GM12878 (cell line): ENCODE measurements around the gene NKAP. TPM values are rescaled to one million over a fixed set of nuclear protein-coding genes. Genes with fewer than 3 reads are reported as not detected.

Experiments
- ATAC-seq: fragments of 200-7000 bp; cut with Tn5 transposase; 3 replicates; pipeline ENCODE4 v1.9.1; 2020; ENCODE audit warnings: mild to moderate bottlenecking, moderate library complexity
- BruUV-seq: library from RNA; stranded (reverse); fragments of 400-500 nt; replicated peaks from 2 replicates; lab custom pipeline; 2021; lab: Mats Ljungman, UMichigan
- CTCF ChIA-PET: fragments of 300-600 bp; sonication (Branson Sonifier 250); formaldehyde crosslinking; extraction: SDS; loops from one replicate; lab custom pipeline; 2021; ENCODE audit warnings: inconsistent platforms; lab: Yijun Ruan, JAX
- POLR2A ChIA-PET: fragments of 350-600 bp; formaldehyde crosslinking; extraction: SDS; loops from one replicate; lab custom pipeline; 2021; ENCODE audit warnings: inconsistent platforms; lab: Charles Lee
- RAD21 ChIA-PET: fragments of 300-600 bp; sonication (Branson Sonifier 250); formaldehyde crosslinking; loops from one replicate; lab custom pipeline; 2023; ENCODE audit warnings: antibody characterized with exemption; ENCODE audit not compliant: unreplicated experiment; lab: Charles Lee
- SMC1A ChIA-PET: fragments of 300-600 bp; sonication (Branson Sonifier 250); formaldehyde crosslinking; loops from one replicate; lab custom pipeline; 2023; ENCODE audit not compliant: unreplicated experiment, uncharacterized antibody; lab: Charles Lee
- DNase-seq: peaks from one replicate; pipeline ENCODE4 v3.0.0-alpha.2; 2011; ENCODE audit warnings: low read depth, low spot score
- FAIRE-seq: peaks from 3 replicates; lab custom pipeline; 2011; peaks lifted over from hg19 to GRCh38; lab: Jason Lieb, UNC
- H2AFZ ChIP-seq: 2 replicates; pipeline ENCODE4 v1.6.0; 2011; ENCODE audit warnings: low read depth, low read length, control low read depth; ENCODE audit not compliant: control insufficient read depth
- H3K27ac ChIP-seq: 2 replicates; pipeline ENCODE4 v1.5.1; 2011; ENCODE audit warnings: control low read depth; ENCODE audit not compliant: control insufficient read depth, insufficient read depth
- H3K27me3 ChIP-seq, 2 experiments: replicated peaks in 1 of 2; 2 replicates each; pipeline versions ENCODE4 v1.6.0 to v1.6.1; 2011; ENCODE audit warnings: low read length in 1 of 2; ENCODE audit not compliant: control insufficient read depth in 2 of 2, insufficient read depth in 2 of 2
- H3K36me3 ChIP-seq, 2 experiments: 2 replicates each; pipeline ENCODE4 v1.5.1; 2011; ENCODE audit warnings: low read length in 1 of 2; ENCODE audit not compliant: control insufficient read depth in 2 of 2, insufficient read depth in 2 of 2
- H3K4me1 ChIP-seq: 2 replicates; pipeline ENCODE4 v1.6.1; 2011; ENCODE audit warnings: mild to moderate bottlenecking, low read length, moderate library complexity, mixed read lengths; ENCODE audit not compliant: control insufficient read depth, insufficient read depth
- H3K4me2 ChIP-seq: 2 replicates; pipeline ENCODE4 v1.6.0; 2011; ENCODE audit warnings: control low read depth; ENCODE audit not compliant: control insufficient read depth, insufficient read depth
- H3K4me3 ChIP-seq: fragments of 200-600 bp; sonication (generic); 2 replicates; pipeline ENCODE4 v1.5.1; 2016
- H3K79me2 ChIP-seq: 2 replicates; pipeline ENCODE4 v1.6.0; 2011; ENCODE audit warnings: low read length; ENCODE audit not compliant: control insufficient read depth, insufficient read depth
- H3K9ac ChIP-seq: 2 replicates; pipeline ENCODE4 v1.8.0; 2011; ENCODE audit warnings: low read length, control low read depth, mixed read lengths; ENCODE audit not compliant: control insufficient read depth, insufficient read depth
- H3K9me3 ChIP-seq: replicated peaks from 3 replicates; pipeline ENCODE4 v1.5.1; 2011; ENCODE audit warnings: mild to moderate bottlenecking, low read length; ENCODE audit not compliant: control insufficient read depth, insufficient read depth
- H4K20me1 ChIP-seq: 2 replicates; pipeline ENCODE4 v1.6.0; 2011; ENCODE audit not compliant: control insufficient read depth, insufficient read depth
- CHD2 ChIP-seq: IDR thresholded peaks from 2 replicates; pipeline ENCODE4 v1.6.1; 2011; ENCODE audit warnings: low read depth, low read length, improper control_type of control experiment, borderline replicate concordance
- IKZF2 ChIP-seq, 2 experiments: fragments of 450-650 bp; IDR thresholded peaks; 2 replicates each; pipeline ENCODE4 v1.6.1; 2017; ENCODE audit warnings: mild to moderate bottlenecking in 2 of 2, moderate library complexity in 2 of 2
- NBN ChIP-seq: fragments of 450-650 bp; IDR thresholded peaks from 2 replicates; pipeline ENCODE4 v1.6.1; 2016
- RUNX3 ChIP-seq: IDR thresholded peaks from 2 replicates; pipeline ENCODE4 v1.6.1; 2012; ENCODE audit warnings: low read length, inconsistent platforms
- SMARCA5 ChIP-seq: fragments of 450-650 bp; IDR thresholded peaks from 2 replicates; pipeline ENCODE4 v1.6.1; 2017; ENCODE audit warnings: mild to moderate bottlenecking
- WGBS: methylation state at CpG from one replicate; pipeline ENCODE4 v1.1.6; 2016; ENCODE audit warnings: low lambda C conversion rate; ENCODE audit not compliant: insufficient replicate concordance, insufficient coverage; ENCODE audit errors: missing lambda C conversion rate; 5-methylcytosine and 5-hydroxymethylcytosine counted together
- in situ Hi-C: fragments of 300-500 bp; cut with MboI; formaldehyde crosslinking; loops from 9 replicates; pipeline ENCODE4 v1.14.3; 2018; ENCODE audit warnings: mixed read lengths
- intact Hi-C: fragments of 100-400 bp; cut with micrococcal nuclease; formaldehyde crosslinking; loops from one replicate; pipeline ENCODE4 v1.14.2; 2022; ENCODE audit not compliant: unreplicated experiment
- polyA plus RNA-seq, 11 experiments: library from polyadenylated mRNA; depleted of rRNA in 4 of 11; unstranded in 6 of 11; stranded (reverse) in 5 of 11; fragments of >200 nt; fragmentation: Nextera tagmentation in 4 of 11; fragmentation: Illumina TruSeq in 1 of 11; extraction: Ambion mirVana in 4 of 11; extraction: Trizol in 1 of 11; gene quantifications; 1 replicate in 1 of 11; 2 replicates in 10 of 11; pipeline versions ENCODE4 v1.2.1 to v1.2.3, GENCODE V29; 2011 to 2016; ENCODE audit warnings: inconsistent platforms in 2 of 11, missing spikeins in 2 of 11, low read depth in 1 of 11
- total RNA-seq, 4 experiments: library from RNA; depleted of rRNA in 3 of 4; stranded (reverse); fragments of >200 nt in 3 of 4; fragmentation: Illumina TruSeq in 1 of 4; extraction: Trizol in 1 of 4; gene quantifications; 2 replicates each; pipeline versions ENCODE4 v1.2.1 to v1.2.3, GENCODE V29; 2013 to 2021
- TF ChIP-seq, protein P1 (sequence below): fragments of 450-650 bp; IDR thresholded peaks from 2 replicates; pipeline ENCODE4 v1.6.1; 2016; ENCODE audit warnings: mild to moderate bottlenecking

Gene NKAP
- total and polyA plus RNA-seq, 10 of the 15 experiments (the other 5 are each of a cell fraction or from before 2014, with no cell fraction given): 2.4 to 6.9 (median 5.3) TPM

DNA sequence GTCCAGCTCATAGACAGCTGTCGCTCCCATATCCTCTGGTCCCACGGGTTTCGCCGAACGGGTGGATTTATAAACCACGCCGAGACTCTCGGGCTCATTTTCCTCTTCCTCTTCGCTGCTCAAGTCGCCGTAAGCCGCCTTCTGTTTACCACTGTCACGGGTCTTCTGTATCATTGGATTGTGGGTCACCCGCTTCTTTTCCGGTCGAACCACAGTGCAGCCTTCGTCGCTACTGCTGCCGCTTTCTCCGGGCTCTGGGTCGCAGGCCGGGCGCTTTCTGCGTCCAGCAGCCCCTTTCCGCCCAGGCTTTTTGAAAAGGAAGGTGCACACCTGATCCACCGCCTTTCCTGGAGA lies 72.3 kb downstream of the NKAP start:
- H3K9me3 ChIP-seq: no peaks in the 10 kb centered on the region
- WGBS: 30% methylated on average over 26 of the region's 26 CpGs
- TSS peak; percentile 94 for BruUV-seq
- CTCF ChIA-PET: interaction anchor here (1.1 to 2.2 kb wide), 5 partner anchors 11 to 172 kb away, joined by 3 to 7 read pairs (median 5); partner anchors contain the start of genes RPL39 and UPF3B
- H3K4me1 ChIP-seq: no peaks in the 10 kb centered on the region
- peak overlapping the region; percentile 95 for H3K9ac ChIP-seq
- H3K79me2 ChIP-seq: peaks cover 39% of the 10 kb centered on the region
- POLR2A ChIA-PET: interaction anchor here (0.8 to 2.6 kb wide), 9 partner anchors 12 to 371 kb away, joined by 3 to 19 read pairs (median 4); partner anchors contain the start of genes RPL39 and UPF3B
- H3K4me3 ChIP-seq: peak overlapping the region; percentile 68
- H2AFZ ChIP-seq: no peak overlapping the region; the same call in 1 of the 2 replicates
- no peaks in the 10 kb centered on the region for H4K20me1 ChIP-seq
- in situ Hi-C loops (no loop called here), intact Hi-C loops (loop anchor here (2.0 kb wide), 1 partner anchor 18 kb away; the partner anchor contains the start of gene UPF3B)
- SMC1A ChIA-PET: interaction anchor here (1.1 to 2.8 kb wide), 5 partner anchors 17 to 80 kb away, joined by 3 to 18 read pairs (median 5); partner anchors contain the start of genes RPL39 and UPF3B
- H3K4me2 ChIP-seq: no peak overlapping the region
- ATAC-seq (peak; percentile 56), FAIRE-seq (no peak), DNase-seq (no peak)
- H3K27ac ChIP-seq: peak overlapping the region; percentile 67
- RAD21 ChIA-PET: interaction anchor here (0.9 to 2.8 kb wide), 6 partner anchors 18 to 342 kb away, joined by 3 to 21 read pairs (median 4); partner anchors contain the start of genes RPL39, SOWAHD and UPF3B
- H3K27me3 ChIP-seq: no peaks in the 10 kb centered on the region
- no peak for TF ChIP-seq SMARCA5
- TF ChIP-seq NBN: 0 out of 2 replicates have a peak, but pooled peaks have one; percentile 12
- TF ChIP-seq CHD2: 0 out of 2 replicates have a peak, but pooled peaks have one; percentile 27
- TF ChIP-seq, protein P1, sequence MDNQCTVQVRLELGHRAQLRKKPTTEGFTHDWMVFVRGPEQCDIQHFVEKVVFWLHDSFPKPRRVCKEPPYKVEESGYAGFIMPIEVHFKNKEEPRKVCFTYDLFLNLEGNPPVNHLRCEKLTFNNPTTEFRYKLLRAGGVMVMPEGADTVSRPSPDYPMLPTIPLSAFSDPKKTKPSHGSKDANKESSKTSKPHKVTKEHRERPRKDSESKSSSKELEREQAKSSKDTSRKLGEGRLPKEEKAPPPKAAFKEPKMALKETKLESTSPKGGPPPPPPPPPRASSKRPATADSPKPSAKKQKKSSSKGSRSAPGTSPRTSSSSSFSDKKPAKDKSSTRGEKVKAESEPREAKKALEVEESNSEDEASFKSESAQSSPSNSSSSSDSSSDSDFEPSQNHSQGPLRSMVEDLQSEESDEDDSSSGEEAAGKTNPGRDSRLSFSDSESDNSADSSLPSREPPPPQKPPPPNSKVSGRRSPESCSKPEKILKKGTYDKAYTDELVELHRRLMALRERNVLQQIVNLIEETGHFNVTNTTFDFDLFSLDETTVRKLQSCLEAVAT: no peak; the same call in 1 of the 2 replicates
- TF ChIP-seq RUNX3: peak; percentile 1; the same call in 1 of the 2 replicates
- 0 out of 4 replicates have a peak, but pooled peaks of 1 of the 2 experiments have one; percentile 21 for TF ChIP-seq IKZF2 (IDR thresholded peaks at IDR 0.05)
- H3K36me3 ChIP-seq: no peaks in the 10 kb centered on the region; a peak in 1 of 4 replicates

Other genes with a start within 250 kb of the NKAP start
Only the 7 nearest of the 9 such genes appear.
- 1,792 and 2,082 TPM in 2 replicates for gene RPL39, start 152.1 kb downstream of the NKAP start, total RNA-seq (2014; rRNA removed)
- 3,753 and 4,112 TPM in 2 replicates for gene RPL39, start 152.1 kb downstream of the NKAP start, total RNA-seq (2014; rRNA removed; fragmentation: Illumina TruSeq; extraction: Trizol)
- gene RPL39, start 152.1 kb downstream of the NKAP start, total RNA-seq (2021): 2,274 and 2,439 TPM in 2 replicates
- 4,235 and 5,931 TPM in 2 replicates for gene RPL39, start 152.1 kb downstream of the NKAP start, polyA plus RNA-seq (2011; rRNA removed)
- 6,541 and 7,422 TPM in 2 replicates for gene RPL39, start 152.1 kb downstream of the NKAP start, polyA plus RNA-seq (2014; fragmentation: Illumina TruSeq; extraction: Trizol)
- gene RPL39, start 152.1 kb downstream of the NKAP start, polyA plus RNA-seq (2014; fragmentation: Nextera tagmentation; extraction: Ambion mirVana): 1,000 to 10,000 TPM; 4,146 to 5,350 TPM
- gene RPL39, start 152.1 kb downstream of the NKAP start, polyA plus RNA-seq (2014; rRNA removed): 2,881 and 3,581 TPM in 2 replicates
- 1,000 to 10,000 TPM; 1,812 to 1,889 TPM for gene RPL39, start 152.1 kb downstream of the NKAP start, polyA plus RNA-seq (2016; fragmentation: Nextera tagmentation; extraction: Ambion mirVana)
- 5.7 and 7.2 TPM in 2 replicates for gene UPF3B, start 90.8 kb downstream of the NKAP start, total RNA-seq (2014; rRNA removed)
- 15.0 and 16.5 TPM in 2 replicates for gene UPF3B, start 90.8 kb downstream of the NKAP start, total RNA-seq (2014; rRNA removed; fragmentation: Illumina TruSeq; extraction: Trizol)
- 12.3 and 14.4 TPM in 2 replicates for gene UPF3B, start 90.8 kb downstream of the NKAP start, total RNA-seq (2021)
- 24.8 and 38.7 TPM in 2 replicates for gene UPF3B, start 90.8 kb downstream of the NKAP start, polyA plus RNA-seq (2011; rRNA removed)
- 35.3 and 44.1 TPM in 2 replicates for gene UPF3B, start 90.8 kb downstream of the NKAP start, polyA plus RNA-seq (2014; fragmentation: Illumina TruSeq; extraction: Trizol)
- gene UPF3B, start 90.8 kb downstream of the NKAP start, polyA plus RNA-seq (2014; fragmentation: Nextera tagmentation; extraction: Ambion mirVana): 10 to 100 TPM; 24.6 to 27.0 TPM
- 14.6 and 17.4 TPM in 2 replicates for gene UPF3B, start 90.8 kb downstream of the NKAP start, polyA plus RNA-seq (2014; rRNA removed)
- gene UPF3B, start 90.8 kb downstream of the NKAP start, polyA plus RNA-seq (2016; fragmentation: Nextera tagmentation; extraction: Ambion mirVana): 10 to 100 TPM; 22.1 to 22.2 TPM
- 20.6 and 22.3 TPM in 2 replicates for gene RNF113A, start 72.0 kb downstream of the NKAP start, total RNA-seq (2014; rRNA removed)
- 19.8 and 22.5 TPM in 2 replicates for gene RNF113A, start 72.0 kb downstream of the NKAP start, total RNA-seq (2014; rRNA removed; fragmentation: Illumina TruSeq; extraction: Trizol)
- gene RNF113A, start 72.0 kb downstream of the NKAP start, total RNA-seq (2021): 21.9 and 22.0 TPM in 2 replicates
- gene RNF113A, start 72.0 kb downstream of the NKAP start, polyA plus RNA-seq (2011; rRNA removed): 24.9 and 30.5 TPM in 2 replicates
- 15.1 and 23.6 TPM in 2 replicates for gene RNF113A, start 72.0 kb downstream of the NKAP start, polyA plus RNA-seq (2014; fragmentation: Illumina TruSeq; extraction: Trizol)
- 10 to 100 TPM; 22.7 to 23.1 TPM for gene RNF113A, start 72.0 kb downstream of the NKAP start, polyA plus RNA-seq (2014; fragmentation: Nextera tagmentation; extraction: Ambion mirVana)
- gene RNF113A, start 72.0 kb downstream of the NKAP start, polyA plus RNA-seq (2014; rRNA removed): 25.5 and 26.8 TPM in 2 replicates
- gene RNF113A, start 72.0 kb downstream of the NKAP start, polyA plus RNA-seq (2016; fragmentation: Nextera tagmentation; extraction: Ambion mirVana): 10 to 100 TPM; 32.2 to 33.1 TPM
- gene NDUFA1, start 71.9 kb downstream of the NKAP start, total RNA-seq (2014; rRNA removed): 114 and 143 TPM in 2 replicates
- gene NDUFA1, start 71.9 kb downstream of the NKAP start, total RNA-seq (2014; rRNA removed; fragmentation: Illumina TruSeq; extraction: Trizol): 244 and 255 TPM in 2 replicates
- 113 and 119 TPM in 2 replicates for gene NDUFA1, start 71.9 kb downstream of the NKAP start, total RNA-seq (2021)
- gene NDUFA1, start 71.9 kb downstream of the NKAP start, polyA plus RNA-seq (2011; rRNA removed): 369 and 506 TPM in 2 replicates
- 109 and 116 TPM in 2 replicates for gene NDUFA1, start 71.9 kb downstream of the NKAP start, polyA plus RNA-seq (2014; fragmentation: Illumina TruSeq; extraction: Trizol)
- 1,000 to 10,000 TPM in 1 of 2 experiments, 100 to 1,000 TPM in 1; 999 to 1,113 TPM for gene NDUFA1, start 71.9 kb downstream of the NKAP start, polyA plus RNA-seq (2014; fragmentation: Nextera tagmentation; extraction: Ambion mirVana)
- gene NDUFA1, start 71.9 kb downstream of the NKAP start, polyA plus RNA-seq (2014; rRNA removed): 205 and 215 TPM in 2 replicates
- gene NDUFA1, start 71.9 kb downstream of the NKAP start, polyA plus RNA-seq (2016; fragmentation: Nextera tagmentation; extraction: Ambion mirVana): 100 to 1,000 TPM; 444 to 509 TPM
- not detected in 2 replicates for gene AKAP14, start 47.9 kb downstream of the NKAP start, total RNA-seq (2014; rRNA removed)
- not detected in 2 replicates for gene AKAP14, start 47.9 kb downstream of the NKAP start, total RNA-seq (2014; rRNA removed; fragmentation: Illumina TruSeq; extraction: Trizol)
- gene AKAP14, start 47.9 kb downstream of the NKAP start, total RNA-seq (2021): not detected in 2 replicates
- not detected in 2 replicates for gene AKAP14, start 47.9 kb downstream of the NKAP start, polyA plus RNA-seq (2011; rRNA removed)
- not detected in 2 replicates for gene AKAP14, start 47.9 kb downstream of the NKAP start, polyA plus RNA-seq (2014; fragmentation: Illumina TruSeq; extraction: Trizol)
- gene AKAP14, start 47.9 kb downstream of the NKAP start, polyA plus RNA-seq (2014; fragmentation: Nextera tagmentation; extraction: Ambion mirVana): not detected
- gene AKAP14, start 47.9 kb downstream of the NKAP start, polyA plus RNA-seq (2014; rRNA removed): not detected in 2 replicates
- not detected for gene AKAP14, start 47.9 kb downstream of the NKAP start, polyA plus RNA-seq (2016; fragmentation: Nextera tagmentation; extraction: Ambion mirVana)
- not detected in 2 replicates for gene RHOXF2B, start 133.9 kb upstream of the NKAP start, total RNA-seq (2014; rRNA removed)
- not detected in 2 replicates for gene RHOXF2B, start 133.9 kb upstream of the NKAP start, total RNA-seq (2014; rRNA removed; fragmentation: Illumina TruSeq; extraction: Trizol)
- 0.08 TPM in 1 of 2 replicates, not detected in the other for gene RHOXF2B, start 133.9 kb upstream of the NKAP start, total RNA-seq (2021)
- not detected in 2 replicates for gene RHOXF2B, start 133.9 kb upstream of the NKAP start, polyA plus RNA-seq (2011; rRNA removed)
- not detected in 2 replicates for gene RHOXF2B, start 133.9 kb upstream of the NKAP start, polyA plus RNA-seq (2014; fragmentation: Illumina TruSeq; extraction: Trizol)
- gene RHOXF2B, start 133.9 kb upstream of the NKAP start, polyA plus RNA-seq (2014; fragmentation: Nextera tagmentation; extraction: Ambion mirVana): not detected
- 0.03 TPM in 1 of 2 replicates, not detected in the other for gene RHOXF2B, start 133.9 kb upstream of the NKAP start, polyA plus RNA-seq (2014; rRNA removed)
- not detected for gene RHOXF2B, start 133.9 kb upstream of the NKAP start, polyA plus RNA-seq (2016; fragmentation: Nextera tagmentation; extraction: Ambion mirVana)
- not detected in 2 replicates for gene RHOXF1, start 172.2 kb upstream of the NKAP start, total RNA-seq (2014; rRNA removed)
- gene RHOXF1, start 172.2 kb upstream of the NKAP start, total RNA-seq (2014; rRNA removed; fragmentation: Illumina TruSeq; extraction: Trizol): not detected in 2 replicates
- gene RHOXF1, start 172.2 kb upstream of the NKAP start, total RNA-seq (2021): not detected in 2 replicates
- 2.3 and 2.5 TPM in 2 replicates for gene RHOXF1, start 172.2 kb upstream of the NKAP start, polyA plus RNA-seq (2011; rRNA removed)
- not detected in 2 replicates for gene RHOXF1, start 172.2 kb upstream of the NKAP start, polyA plus RNA-seq (2014; fragmentation: Illumina TruSeq; extraction: Trizol)
- under 1 TPM in 1 of 2 experiments, not detected in 1; 0.10 TPM for gene RHOXF1, start 172.2 kb upstream of the NKAP start, polyA plus RNA-seq (2014; fragmentation: Nextera tagmentation; extraction: Ambion mirVana)
- not detected in 2 replicates for gene RHOXF1, start 172.2 kb upstream of the NKAP start, polyA plus RNA-seq (2014; rRNA removed)
- not detected for gene RHOXF1, start 172.2 kb upstream of the NKAP start, polyA plus RNA-seq (2016; fragmentation: Nextera tagmentation; extraction: Ambion mirVana)